Mammary epithelial cell (primary cell): ENCODE data around the gene DDC.

Experiments
- EZH2 ChIP-seq: IDR thresholded peaks from 2 replicates; pipeline ENCODE4 v1.6.1; 2012; ENCODE audit warnings: low read length, inconsistent platforms, borderline replicate concordance
- TF ChIP-seq, protein P1 (sequence below), 2 donors: IDR thresholded peaks in 1 of 2; conservative IDR thresholded peaks in 1 of 2; 2 replicates each; pipeline ENCODE4 v1.5.1; 2011 to 2012; ENCODE audit warnings: inconsistent platforms in 2 of 2, low read length in 2 of 2, mild to moderate bottlenecking in 2 of 2, control low read depth in 1 of 2, low read depth in 1 of 2; ENCODE audit not compliant: insufficient read depth in 1 of 2; ENCODE audit errors: extremely low read depth in 1 of 2

DNA sequence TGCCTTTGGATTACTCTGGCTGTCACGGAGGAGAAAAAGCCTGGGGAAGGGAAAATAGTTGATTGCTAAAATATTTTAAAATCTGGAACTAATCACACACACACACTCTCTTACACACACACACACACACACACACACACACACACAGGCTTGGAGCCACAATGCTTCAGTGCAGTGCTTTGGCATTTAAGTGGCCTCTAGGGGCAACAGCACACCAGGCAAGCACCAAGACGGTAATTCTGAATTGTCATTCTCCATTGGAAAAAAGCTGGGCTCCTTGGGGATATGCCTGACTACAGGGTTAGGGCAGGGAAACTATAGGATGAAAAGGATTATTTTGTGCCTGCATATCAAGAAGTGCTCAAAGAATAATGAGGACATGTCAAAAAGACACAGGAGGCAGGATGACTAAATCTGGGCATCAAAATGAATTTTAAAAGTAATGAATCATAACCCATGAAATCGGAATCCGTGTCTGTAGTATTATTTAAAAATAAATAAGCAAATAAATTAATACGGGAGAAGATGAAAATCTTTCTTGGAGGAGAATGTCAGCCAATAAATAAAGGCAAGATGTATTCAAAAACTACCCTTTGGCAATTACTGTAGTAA is 30.4 kb upstream of the DDC start:
- no peak for TF ChIP-seq EZH2
- TF ChIP-seq, protein P1, sequence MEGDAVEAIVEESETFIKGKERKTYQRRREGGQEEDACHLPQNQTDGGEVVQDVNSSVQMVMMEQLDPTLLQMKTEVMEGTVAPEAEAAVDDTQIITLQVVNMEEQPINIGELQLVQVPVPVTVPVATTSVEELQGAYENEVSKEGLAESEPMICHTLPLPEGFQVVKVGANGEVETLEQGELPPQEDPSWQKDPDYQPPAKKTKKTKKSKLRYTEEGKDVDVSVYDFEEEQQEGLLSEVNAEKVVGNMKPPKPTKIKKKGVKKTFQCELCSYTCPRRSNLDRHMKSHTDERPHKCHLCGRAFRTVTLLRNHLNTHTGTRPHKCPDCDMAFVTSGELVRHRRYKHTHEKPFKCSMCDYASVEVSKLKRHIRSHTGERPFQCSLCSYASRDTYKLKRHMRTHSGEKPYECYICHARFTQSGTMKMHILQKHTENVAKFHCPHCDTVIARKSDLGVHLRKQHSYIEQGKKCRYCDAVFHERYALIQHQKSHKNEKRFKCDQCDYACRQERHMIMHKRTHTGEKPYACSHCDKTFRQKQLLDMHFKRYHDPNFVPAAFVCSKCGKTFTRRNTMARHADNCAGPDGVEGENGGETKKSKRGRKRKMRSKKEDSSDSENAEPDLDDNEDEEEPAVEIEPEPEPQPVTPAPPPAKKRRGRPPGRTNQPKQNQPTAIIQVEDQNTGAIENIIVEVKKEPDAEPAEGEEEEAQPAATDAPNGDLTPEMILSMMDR (conservative IDR thresholded peaks at IDR 0.05 in 1 of 2, IDR thresholded peaks at IDR 0.05 in 1 of 2; ENCODE audit: extremely low read depth in 1 of 2, insufficient read depth in 1 of 2, low read depth in 1 of 2, low read length in 2 of 2), result peak; percentile 54 to 58
